ENCODE measurements around the gene RFX4.
A peak's percentile ranks its signal among the peaks of the same experiment; 100 is the strongest.

RFX4 gene

GRCh38 chr12:106773286-106774004, 190.6 kb downstream of the RFX4 start:
- Histone ChIP-seq H4K91ac (ENCODE audit: low read length) (peak overlapping the region; percentile 90), H2AK5ac (ENCODE audit: low read length, severe bottlenecking) (peak overlapping the region; percentile 88), H3K4me2 (ENCODE audit: low read length, poor library complexity, severe bottlenecking) (peak overlapping the region; percentile 67), H3K14ac (ENCODE audit: low read length in 2 of 2) (peak overlapping the region in 1 of 2 experiments; percentile 93), H3K27me3 (ENCODE audit: control insufficient read depth in 1 of 2, insufficient read depth in 1 of 2, low read length in 2 of 2) (no peaks in the 10 kb centered on the region), H3K4ac (ENCODE audit: low read depth in 1 of 2, low read length in 2 of 2) (peak overlapping the region; percentile 76 to 79), H3K79me1 (replicated peaks; ENCODE audit: low read length, poor library complexity, severe bottlenecking) (peaks cover 13% of the 10 kb centered on the region), H2BK15ac (ENCODE audit: low read depth, poor library complexity, severe bottlenecking) (no peak overlapping the region), H2BK120ac (ENCODE audit: low read depth, low read length) (peak overlapping the region; percentile 77), H3K23ac (ENCODE audit: low read length in 2 of 2) (no peak overlapping the region), H3K4me1 (ENCODE audit: control insufficient read depth, insufficient read depth, low read depth, low read length) (peaks cover 3% of the 10 kb centered on the region), H2BK5ac (ENCODE audit: low read depth, low read length, poor library complexity, severe bottlenecking) (peak overlapping the region; percentile 97), H3K4me3 (ENCODE audit: insufficient read depth in 1 of 2, low read depth in 1 of 2, low read length in 2 of 2) (peak overlapping the region; percentile 88 to 97), H3K36me3 (ENCODE audit: control insufficient read depth in 1 of 2, insufficient read depth in 2 of 2, low read depth in 1 of 2, low read length in 2 of 2) (no peaks in the 10 kb centered on the region), H2AFZ (ENCODE audit: low read depth, low read length) (peak overlapping the region; percentile 87), H4K8ac (ENCODE audit: low read length) (peak overlapping the region; percentile 100), H3K27ac (ENCODE audit: low read length, poor library complexity, severe bottlenecking) (peak overlapping the region; percentile 95), H2BK12ac (ENCODE audit: low read length in 2 of 2) (peak overlapping the region in 1 of 2 experiments; percentile 51), H3K18ac (ENCODE audit: low read depth in 1 of 2, low read length in 2 of 2) (peak overlapping the region; percentile 97 to 100), H3K9ac (ENCODE audit: low read length) (peak overlapping the region; percentile 97), H3K9me3 (ENCODE audit: control insufficient read depth, low read length) (no peaks in the 10 kb centered on the region)
- DNase-seq, result no peak
- WGBS, result 57% methylated on average over 21 of the region's 25 CpGs

GRCh38 chr12:106774005-106774807, 191.4 kb downstream of the RFX4 start, which contains the start of gene RIC8B:
RIC8B (plus strand) TSS chr12:106774682; CDS start chr12:106774746, 64 bp downstream.
- peak within 1 kb of the TSS in 1 of 2 experiments; percentile 93 for H3K14ac ChIP-seq (ENCODE audit: low read length in 2 of 2)
- H2BK5ac ChIP-seq (ENCODE audit: low read depth, low read length, poor library complexity, severe bottlenecking), result peak within 1 kb of the TSS; percentile 97
- DNase-seq, result peak; percentile 100
- peaks cover 13% of the 10 kb centered on the region for H3K79me1 ChIP-seq (replicated peaks; ENCODE audit: low read length, poor library complexity, severe bottlenecking)
- peak within 1 kb of the TSS in 1 of 2 experiments; percentile 3 for H3K23ac ChIP-seq (ENCODE audit: low read length in 2 of 2)
- H2AFZ ChIP-seq (ENCODE audit: low read depth, low read length), result peak within 1 kb of the TSS; percentile 87
- H4K8ac ChIP-seq (ENCODE audit: low read length), result peak within 1 kb of the TSS; percentile 100
- WGBS, result under 1% methylated on average over 53 of the region's 66 CpGs
- H3K4me2 ChIP-seq (ENCODE audit: low read length, poor library complexity, severe bottlenecking), result peak within 1 kb of the TSS; percentile 78
- no peaks in the 10 kb centered on the region for H3K9me3 ChIP-seq (ENCODE audit: control insufficient read depth, low read length)
- H3K9ac ChIP-seq (ENCODE audit: low read length), result peak within 1 kb of the TSS; percentile 97
- H3K4me3 ChIP-seq (ENCODE audit: insufficient read depth in 1 of 2, low read depth in 1 of 2, low read length in 2 of 2), result peak within 1 kb of the TSS; percentile 88 to 97
- peak within 1 kb of the TSS in 1 of 2 experiments; percentile 80 for H2BK12ac ChIP-seq (ENCODE audit: low read length in 2 of 2)
- no peak within 1 kb of the TSS for H2BK15ac ChIP-seq (ENCODE audit: low read depth, poor library complexity, severe bottlenecking)
- peak within 1 kb of the TSS; percentile 76 to 79 for H3K4ac ChIP-seq (ENCODE audit: low read depth in 1 of 2, low read length in 2 of 2)
- no peak within 1 kb of the TSS for H2AK5ac ChIP-seq (ENCODE audit: low read length, severe bottlenecking)
- peak within 1 kb of the TSS; percentile 90 for H4K91ac ChIP-seq (ENCODE audit: low read length)
- H3K27me3 ChIP-seq (ENCODE audit: control insufficient read depth in 1 of 2, insufficient read depth in 1 of 2, low read length in 2 of 2), result no peaks in the 10 kb centered on the region
- H3K4me1 ChIP-seq (ENCODE audit: control insufficient read depth, insufficient read depth, low read depth, low read length), result peaks cover 3% of the 10 kb centered on the region
- H3K27ac ChIP-seq (ENCODE audit: low read length, poor library complexity, severe bottlenecking), result peak within 1 kb of the TSS; percentile 95
- H2BK120ac ChIP-seq (ENCODE audit: low read depth, low read length), result peak within 1 kb of the TSS; percentile 98
- no peaks in the 10 kb centered on the region for H3K36me3 ChIP-seq (ENCODE audit: control insufficient read depth in 1 of 2, insufficient read depth in 2 of 2, low read depth in 1 of 2, low read length in 2 of 2)
- peak within 1 kb of the TSS; percentile 97 to 100 for H3K18ac ChIP-seq (ENCODE audit: low read depth in 1 of 2, low read length in 2 of 2)

- DNase-seq, result no peak
- no peak overlapping the region for H2AK5ac ChIP-seq (ENCODE audit: low read length, severe bottlenecking)
- peak overlapping the region in 1 of 2 experiments; percentile 3 for H3K23ac ChIP-seq (ENCODE audit: low read length in 2 of 2)
Measured at GRCh38 chr12:106774808-106775524, 192.2 kb downstream of the RFX4 start.

More at GRCh38 chr12:106774808-106775524, 192.2 kb downstream of the RFX4 start:
- H2BK5ac ChIP-seq (ENCODE audit: low read depth, low read length, poor library complexity, severe bottlenecking), result peak overlapping the region; percentile 69
- no peaks in the 10 kb centered on the region for H3K36me3 ChIP-seq (ENCODE audit: control insufficient read depth in 1 of 2, insufficient read depth in 2 of 2, low read depth in 1 of 2, low read length in 2 of 2)
- H2BK120ac ChIP-seq (ENCODE audit: low read depth, low read length), result no peak overlapping the region
- no peak overlapping the region for H2BK15ac ChIP-seq (ENCODE audit: low read depth, poor library complexity, severe bottlenecking)
- under 1% methylated on average over 27 of the region's 29 CpGs for WGBS
- H2BK12ac ChIP-seq (ENCODE audit: low read length in 2 of 2), result no peak overlapping the region
- H3K27me3 ChIP-seq (ENCODE audit: control insufficient read depth in 1 of 2, insufficient read depth in 1 of 2, low read length in 2 of 2), result no peaks in the 10 kb centered on the region
- peak overlapping the region; percentile 67 for H4K91ac ChIP-seq (ENCODE audit: low read length)
- H2AFZ ChIP-seq (ENCODE audit: low read depth, low read length), result peak overlapping the region; percentile 78
- peak overlapping the region; percentile 73 to 89 for H3K18ac ChIP-seq (ENCODE audit: low read depth in 1 of 2, low read length in 2 of 2)
- peak overlapping the region; percentile 88 to 97 for H3K4me3 ChIP-seq (ENCODE audit: insufficient read depth in 1 of 2, low read depth in 1 of 2, low read length in 2 of 2)
- H3K9ac ChIP-seq (ENCODE audit: low read length), result peak overlapping the region; percentile 97
- peak overlapping the region; percentile 46 for H3K27ac ChIP-seq (ENCODE audit: low read length, poor library complexity, severe bottlenecking)
- H3K79me1 ChIP-seq (replicated peaks; ENCODE audit: low read length, poor library complexity, severe bottlenecking), result peaks cover 13% of the 10 kb centered on the region
- H3K9me3 ChIP-seq (ENCODE audit: control insufficient read depth, low read length), result no peaks in the 10 kb centered on the region
- H3K4me2 ChIP-seq (ENCODE audit: low read length, poor library complexity, severe bottlenecking), result peak overlapping the region; percentile 78
- peak overlapping the region; percentile 45 for H4K8ac ChIP-seq (ENCODE audit: low read length)
- H3K4ac ChIP-seq (ENCODE audit: low read depth in 1 of 2, low read length in 2 of 2), result peak overlapping the region in 1 of 2 experiments; percentile 44
- H3K4me1 ChIP-seq (ENCODE audit: control insufficient read depth, insufficient read depth, low read depth, low read length), result peaks cover 5% of the 10 kb centered on the region
- H3K14ac ChIP-seq (ENCODE audit: low read length in 2 of 2), result peak overlapping the region in 1 of 2 experiments; percentile 91

Data from mesenchymal stem cell (in vitro differentiated cells and primary cell).